K562 (cell line): ENCODE measurements around the gene MRPL11. TPM values are rescaled to one million over a fixed set of nuclear protein-coding genes. Genes with fewer than 3 reads are reported as not detected.

Experiments
- ATAC-seq: fragments of 200-7000 bp; cut with Tn5 transposase; 3 replicates; pipeline ENCODE4 v1.9.1; 2020; ENCODE audit warnings: moderate library complexity
- BruUV-seq: library from RNA; stranded (reverse); fragments of 400-500 nt; replicated peaks from 2 replicates; lab custom pipeline; 2021; lab: Mats Ljungman, UMichigan
- CTCF ChIA-PET: fragments of 300-600 bp; formaldehyde crosslinking; extraction: SDS; loops from one replicate; lab custom pipeline; 2021; ENCODE audit warnings: low intra/inter-chr PET ratio; lab: Yijun Ruan, JAX
- POLR2A ChIA-PET: fragments of 300-600, 350-650 bp; sonication (Branson Sonifier 250); formaldehyde crosslinking; extraction: SDS; loops from one replicate; lab custom pipeline; 2021; ENCODE audit warnings: antibody characterized with exemption, inconsistent platforms; lab: Yijun Ruan, JAX
- DNase-seq, 4 experiments: peaks; one replicate each; pipeline versions ENCODE4 v3.0.0 to v3.0.0-alpha.2; 2011 to 2018; ENCODE audit warnings: low spot score in 3 of 4, mixed read lengths in 3 of 4; ENCODE audit errors: extremely low read depth in 1 of 4
- FAIRE-seq: peaks from 2 replicates; lab custom pipeline; 2011; peaks lifted over from hg19 to GRCh38; lab: Jason Lieb, UNC
- H2AFZ ChIP-seq: 2 replicates; pipeline ENCODE4 v1.6.0; 2011; ENCODE audit warnings: low read depth, low read length, control low read depth, inconsistent platforms
- H3K27ac ChIP-seq: fragments of 200-600 bp; 3 replicates; pipeline ENCODE4 v1.8.0; 2011; ENCODE audit warnings: low read depth, mild to moderate bottlenecking, control low read depth, inconsistent platforms, low read length, moderate library complexity, mixed read lengths; ENCODE audit errors: extremely low read depth
- H3K27me3 ChIP-seq, 2 experiments: fragments of 300-600 bp in 1 of 2; 2 replicates in 1 of 2; 3 replicates in 1 of 2; pipeline versions ENCODE4 v1.6.0 to v1.8.0; 2011; ENCODE audit warnings: inconsistent platforms in 2 of 2, low read length in 2 of 2, mild to moderate bottlenecking in 1 of 2, mixed read lengths in 1 of 2, moderate library complexity in 1 of 2; ENCODE audit not compliant: control insufficient read depth in 2 of 2, insufficient read depth in 2 of 2
- H3K36me3 ChIP-seq: fragments of 300-600 bp; 3 replicates; pipeline ENCODE4 v1.8.0; 2011; ENCODE audit warnings: mild to moderate bottlenecking, low read length, inconsistent platforms; ENCODE audit not compliant: control insufficient read depth, insufficient read depth
- H3K4me1 ChIP-seq, 2 experiments: fragments of 200-600 bp in 1 of 2; replicated peaks in 1 of 2; 2 replicates in 1 of 2; 3 replicates in 1 of 2; pipeline versions ENCODE4 v1.5.1 to v1.8.0; 2011; ENCODE audit warnings: inconsistent platforms in 2 of 2, low read length in 2 of 2, mild to moderate bottlenecking in 1 of 2, mixed read lengths in 1 of 2, moderate library complexity in 1 of 2; ENCODE audit not compliant: control insufficient read depth in 2 of 2, insufficient read depth in 2 of 2
- H3K4me2 ChIP-seq: 2 replicates; pipeline ENCODE4 v1.6.1; 2011; ENCODE audit warnings: low read length, control low read depth, inconsistent platforms, mixed read lengths; ENCODE audit not compliant: insufficient read depth
- H3K4me3 ChIP-seq: fragments of 200-600 bp; sonication (generic), shearing (Covaris generic); 2 replicates; pipeline ENCODE4 v1.5.1; 2016; ENCODE audit warnings: control low read depth, inconsistent platforms
- H3K79me2 ChIP-seq: fragments of 200-600 bp; 3 replicates; pipeline ENCODE4 v1.8.0; 2011; ENCODE audit warnings: low read length, inconsistent platforms; ENCODE audit not compliant: control insufficient read depth, insufficient read depth
- H3K9ac ChIP-seq, 2 experiments: 2 replicates each; pipeline versions ENCODE4 v1.6.0 to v1.6.1; 2011; ENCODE audit warnings: low read depth in 2 of 2, low read length in 2 of 2, control low read depth in 1 of 2, inconsistent platforms in 1 of 2, mild to moderate bottlenecking in 1 of 2, mixed read lengths in 1 of 2; ENCODE audit not compliant: insufficient read depth in 1 of 2
- H3K9me1 ChIP-seq: one replicate; pipeline ENCODE4 v1.6.0; 2011; ENCODE audit warnings: inconsistent platforms, mild to moderate bottlenecking, low read length, moderate library complexity; ENCODE audit not compliant: control insufficient read depth, insufficient read depth
- H3K9me3 ChIP-seq: replicated peaks from 2 replicates; pipeline ENCODE4 v1.5.1; 2011; ENCODE audit warnings: low read depth, low read length, inconsistent platforms; ENCODE audit not compliant: control insufficient read depth, insufficient read depth
- H4K20me1 ChIP-seq: replicated peaks from 2 replicates; pipeline ENCODE4 v1.6.1; 2011; ENCODE audit warnings: low read length, inconsistent platforms, mixed read lengths; ENCODE audit not compliant: control insufficient read depth, insufficient read depth
- COPS2 ChIP-seq: fragments of 450-650 bp; conservative IDR thresholded peaks from 2 replicates; pipeline ENCODE4 v1.6.1; 2016; ENCODE audit warnings: mild to moderate bottlenecking, moderate library complexity
- ZNF175 ChIP-seq: fragments of 200-800 bp; sonication (Bioruptor generic); IDR thresholded peaks from 2 replicates; pipeline ENCODE4 v1.6.1; 2016; ENCODE audit warnings: low read depth, mild to moderate bottlenecking, missing genetic modification characterization, missing compliant biosample characterization
- ZNF785 ChIP-seq: fragments of 250-450 bp; sonication (Bioruptor Pico); IDR thresholded peaks from 2 replicates; pipeline ENCODE4 v1.4.0; 2020; ENCODE audit warnings: mild to moderate bottlenecking
- WGBS: fragments of 100-300 bp; shearing (Covaris generic); methylation state at CpG from one replicate; pipeline ENCODE4 v1.1.6; 2016; ENCODE audit warnings: low coverage, mixed read lengths; ENCODE audit not compliant: insufficient coverage; ENCODE audit errors: missing lambda C conversion rate; 5-methylcytosine and 5-hydroxymethylcytosine counted together
- in situ Hi-C: fragments of 300-500 bp; cut with MboI; formaldehyde crosslinking; loops from 4 replicates; pipeline ENCODE4 v1.15.0; 2018; ENCODE audit warnings: inconsistent platforms, mixed read lengths
- intact Hi-C: fragments of 100-400 bp; cut with micrococcal nuclease; formaldehyde crosslinking; loops from 2 replicates; pipeline ENCODE4 v1.14.2; 2022
- polyA plus RNA-seq, 8 experiments: library from polyadenylated mRNA; depleted of rRNA in 4 of 8; stranded (reverse) in 5 of 8; unstranded in 3 of 8; fragments of >200 nt; fragmentation: Nextera tagmentation in 2 of 8; fragmentation: Illumina TruSeq in 1 of 8; extraction: Ambion mirVana in 2 of 8; extraction: Trizol in 1 of 8; gene quantifications; 2 replicates each; pipeline versions ENCODE4 v1.2.1 to v1.2.3, GENCODE V29; 2011 to 2014; ENCODE audit warnings: inconsistent platforms in 1 of 8, missing spikeins in 1 of 8
- total RNA-seq, 7 experiments: library from RNA; depleted of rRNA in 6 of 7; stranded (reverse); fragments of >200 nt in 6 of 7; fragmentation: Illumina TruSeq in 2 of 7; extraction: Trizol in 2 of 7; gene quantifications; 2 replicates each; pipeline versions ENCODE4 v1.2.1 to v1.2.3, GENCODE V29; 2011 to 2021; ENCODE audit warnings: low replicate concordance in 1 of 7

MRPL11 gene
- total and polyA plus RNA-seq, 9 of the 15 experiments (the other 6 are each of a cell fraction or from before 2014, with no cell fraction given), result 33.0 to 173 (median 91.9) TPM

DNA sequence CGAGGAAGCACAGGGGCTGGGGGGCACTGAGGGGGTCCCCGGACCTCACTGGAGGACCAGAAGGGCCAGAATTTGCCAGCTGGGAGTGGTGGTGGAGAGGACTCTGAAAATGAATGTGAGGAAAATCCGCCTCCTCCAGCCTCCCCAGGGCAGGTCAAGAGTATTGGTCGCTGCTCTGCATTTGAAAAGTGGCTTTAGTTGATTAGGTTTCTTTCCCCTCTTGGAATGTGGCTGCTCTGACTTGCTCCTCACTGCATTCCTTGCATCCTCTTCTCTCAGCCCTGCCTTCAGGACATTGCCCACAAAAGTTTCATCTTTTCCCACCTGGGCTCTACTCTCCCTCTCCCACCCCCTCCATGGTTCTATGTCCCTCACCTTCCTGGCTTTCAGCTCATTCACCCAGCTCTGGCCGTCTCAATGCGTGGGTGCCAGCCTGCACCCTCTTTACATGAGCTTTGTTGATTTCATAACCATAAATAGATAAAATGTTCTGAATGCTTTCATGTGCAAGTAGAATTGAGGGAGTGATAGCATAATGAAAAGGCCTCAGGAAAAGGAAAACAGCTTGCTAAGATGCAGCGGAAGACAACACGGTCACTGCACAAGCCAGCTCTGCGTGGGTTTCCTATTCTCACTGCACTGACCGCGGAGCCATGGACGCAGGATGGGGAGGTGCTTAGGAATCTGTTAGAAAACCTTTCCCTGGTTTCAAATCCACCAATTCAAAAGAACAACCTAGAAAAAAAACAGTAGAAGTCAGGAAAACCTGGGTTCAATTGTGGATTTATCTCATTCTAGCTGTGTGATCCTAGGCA, 24.3 kb downstream of the MRPL11 start:
- intact Hi-C loops, result no loop called here
- TF ChIP-seq ZNF785 (CRISPR knock-in tag) (no peak), ZNF175 (CRISPR knock-in tag) (no peak)
- Histone ChIP-seq H3K36me3 (no peaks in the 10 kb centered on the region), H3K4me3 (no peak overlapping the region), H3K4me2 (no peak overlapping the region), H3K27ac (no peak overlapping the region), H3K9me3 (no peaks in the 10 kb centered on the region), H3K4me1 (peaks cover 0 to 2% of the 10 kb centered on the region in 2 experiments; a peak in 1 of 5 replicates), H3K79me2 (no peaks in the 10 kb centered on the region), H3K9me1 (peaks cover 6% of the 10 kb centered on the region), H4K20me1 (peaks cover 28% of the 10 kb centered on the region), H2AFZ (no peak overlapping the region), H3K27me3 (peaks cover 35 to 55% of the 10 kb centered on the region in 2 experiments), H3K9ac (no peak overlapping the region)
- no TSS peak for BruUV-seq
- no peak for DNase-seq
- no peak for FAIRE-seq
- WGBS, result under 1% methylated on average over 12 of the region's 12 CpGs
- in situ Hi-C loops, result no loop called here
- no peak for ATAC-seq
- POLR2A ChIA-PET, result interaction anchor here (0.7 kb wide), 1 partner anchor 272 kb away, joined by 3 read pairs; no protein-coding TSS in a partner anchor
- CTCF ChIA-PET, result no interaction called here

DNA sequence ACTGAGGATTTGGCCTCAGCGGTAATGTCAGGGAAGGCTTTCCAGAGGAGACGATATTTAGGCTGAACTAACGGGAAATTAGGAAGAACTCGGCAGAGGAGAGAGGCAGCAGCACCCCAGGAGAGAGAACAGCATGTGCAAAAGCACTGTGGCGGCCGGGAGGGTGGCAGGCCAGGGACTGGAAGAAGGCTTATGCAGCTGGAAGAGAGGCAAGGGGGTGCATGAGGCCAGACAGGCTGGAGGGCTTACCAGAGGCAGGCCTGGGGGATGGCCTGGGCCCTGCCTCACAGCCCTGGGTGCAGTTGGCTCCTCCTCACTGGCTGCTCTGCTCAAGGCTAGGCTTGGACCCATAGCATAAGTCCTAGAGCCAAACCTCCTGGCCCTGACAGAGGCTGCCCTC, 25.5 kb downstream of the MRPL11 start:
- no peak overlapping the region for H3K4me2 ChIP-seq
- peaks cover 1 to 9% of the 10 kb centered on the region in 2 experiments; a peak in 1 of 5 replicates for H3K4me1 ChIP-seq
- ChIA-PET POLR2A (interaction anchor here (0.6 kb wide), 1 partner anchor 166 kb away, joined by 3 read pairs; no protein-coding TSS in a partner anchor), CTCF (no interaction called here)
- H2AFZ ChIP-seq, result no peak overlapping the region
- H3K9ac ChIP-seq, result no peak overlapping the region
- peaks cover 1% of the 10 kb centered on the region for H3K9me1 ChIP-seq
- ATAC-seq (no peak), DNase-seq (no peak), FAIRE-seq (no peak)
- in situ Hi-C loops (no loop called here), intact Hi-C loops (no loop called here)
- H3K36me3 ChIP-seq, result no peaks in the 10 kb centered on the region
- H3K27me3 ChIP-seq, result peaks cover 35 to 56% of the 10 kb centered on the region in 2 experiments
- H3K27ac ChIP-seq, result no peak overlapping the region
- WGBS, result 3% methylated on average over 6 of the region's 6 CpGs
- H3K79me2 ChIP-seq, result no peaks in the 10 kb centered on the region
- H4K20me1 ChIP-seq, result peaks cover 19% of the 10 kb centered on the region
- BruUV-seq, result no TSS peak
- H3K4me3 ChIP-seq, result no peak overlapping the region
- no peaks in the 10 kb centered on the region for H3K9me3 ChIP-seq
- no peak for TF ChIP-seq COPS2
